SK-N-SH (cell line): Measurements from ENCODE around the gene ASCC3.

ENCODE experiments used
- EP300 ChIP-seq, 2 experiments: IDR thresholded peaks; 2 replicates each; pipeline versions ENCODE4 v1.4.0 to v1.6.1; 2012; ENCODE audit warnings: borderline replicate concordance in 1 of 2, low read depth in 1 of 2, low read length in 1 of 2
- GATA2 ChIP-seq: sonication (generic); formaldehyde crosslinking; IDR thresholded peaks from 2 replicates; pipeline ENCODE4 v1.5.0; 2020; ENCODE audit warnings: mild to moderate bottlenecking, missing genetic modification reagents
- SMC3 ChIP-seq: IDR thresholded peaks from 2 replicates; pipeline ENCODE4 v1.6.1; 2012; ENCODE audit warnings: low read depth, low read length, improper control_type of control experiment
- TF ChIP-seq, protein P1 (sequence below): fragments of 200-600 bp; sonication (generic); IDR thresholded peaks from 2 replicates; pipeline ENCODE4 v1.6.1; 2017; ENCODE audit warnings: antibody characterized with exemption, mild to moderate bottlenecking, moderate library complexity

- no peak for TF ChIP-seq EP300 (IDR thresholded peaks at IDR 0.05; ENCODE audit: borderline replicate concordance in 1 of 2, low read depth in 1 of 2, low read length in 1 of 2)
- TF ChIP-seq SMC3, result no peak
- TF ChIP-seq, protein P1, sequence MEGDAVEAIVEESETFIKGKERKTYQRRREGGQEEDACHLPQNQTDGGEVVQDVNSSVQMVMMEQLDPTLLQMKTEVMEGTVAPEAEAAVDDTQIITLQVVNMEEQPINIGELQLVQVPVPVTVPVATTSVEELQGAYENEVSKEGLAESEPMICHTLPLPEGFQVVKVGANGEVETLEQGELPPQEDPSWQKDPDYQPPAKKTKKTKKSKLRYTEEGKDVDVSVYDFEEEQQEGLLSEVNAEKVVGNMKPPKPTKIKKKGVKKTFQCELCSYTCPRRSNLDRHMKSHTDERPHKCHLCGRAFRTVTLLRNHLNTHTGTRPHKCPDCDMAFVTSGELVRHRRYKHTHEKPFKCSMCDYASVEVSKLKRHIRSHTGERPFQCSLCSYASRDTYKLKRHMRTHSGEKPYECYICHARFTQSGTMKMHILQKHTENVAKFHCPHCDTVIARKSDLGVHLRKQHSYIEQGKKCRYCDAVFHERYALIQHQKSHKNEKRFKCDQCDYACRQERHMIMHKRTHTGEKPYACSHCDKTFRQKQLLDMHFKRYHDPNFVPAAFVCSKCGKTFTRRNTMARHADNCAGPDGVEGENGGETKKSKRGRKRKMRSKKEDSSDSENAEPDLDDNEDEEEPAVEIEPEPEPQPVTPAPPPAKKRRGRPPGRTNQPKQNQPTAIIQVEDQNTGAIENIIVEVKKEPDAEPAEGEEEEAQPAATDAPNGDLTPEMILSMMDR, result no peak
- no peak for TF ChIP-seq GATA2
These were observed 422.1 kb downstream of the ASCC3 start for GRCh38 chr6:100458841-100459591.
